GM23338 (cell line): ENCODE results near the gene TRAK1. TPM values are rescaled to one million over a fixed set of nuclear protein-coding genes. Genes with fewer than 3 reads are reported as not detected.

Experiments used
- ATAC-seq: fragments of 200-7000 bp; cut with Tn5 transposase; 3 replicates; pipeline ENCODE4 v1.9.1; 2020
- DNase-seq: peaks from one replicate; pipeline ENCODE4 v3.0.0-alpha.2; 2015; ENCODE audit warnings: low spot score
- H2AFZ ChIP-seq: fragments of 200-600 bp; sonication (generic); 2 replicates; pipeline ENCODE4 v1.8.0; 2016; ENCODE audit warnings: antibody characterized with exemption, mild to moderate bottlenecking, moderate library complexity
- H3F3A ChIP-seq: fragments of 200-600 bp; sonication (generic); replicated peaks from 2 replicates; pipeline ENCODE4 v1.8.0; 2017; ENCODE audit warnings: antibody characterized with exemption, mixed run types, low read depth
- H3K27ac ChIP-seq: fragments of 200-600 bp; sonication (generic); 2 replicates; pipeline ENCODE4 v1.6.1; 2016; ENCODE audit warnings: low read depth
- H3K27me3 ChIP-seq: fragments of 200-600 bp; sonication (generic); 2 replicates; pipeline ENCODE4 v1.8.0; 2016; ENCODE audit warnings: mild to moderate bottlenecking, mixed run types, moderate library complexity; ENCODE audit not compliant: insufficient read depth
- H3K36me3 ChIP-seq: fragments of 200-600 bp; sonication (generic); 2 replicates; pipeline ENCODE4 v1.8.0; 2016; ENCODE audit warnings: mild to moderate bottlenecking; ENCODE audit not compliant: insufficient read depth
- H3K4me1 ChIP-seq: fragments of 200-600 bp; sonication (generic); 2 replicates; pipeline ENCODE4 v1.8.0; 2016; ENCODE audit warnings: mild to moderate bottlenecking, moderate library complexity; ENCODE audit not compliant: insufficient read depth
- H3K4me2 ChIP-seq: fragments of 200-600 bp; sonication (generic); 2 replicates; pipeline ENCODE4 v1.7.1; 2017; ENCODE audit warnings: mixed run types
- H3K4me3 ChIP-seq: fragments of 200-600 bp; sonication (generic); 2 replicates; pipeline ENCODE4 v1.6.1; 2016; ENCODE audit warnings: mixed run types
- H3K79me2 ChIP-seq: fragments of 200-600 bp; sonication (generic); replicated peaks from 2 replicates; pipeline ENCODE4 v1.8.0; 2017; ENCODE audit warnings: mild to moderate bottlenecking; ENCODE audit not compliant: insufficient read depth
- H3K9me2 ChIP-seq: fragments of 200-600 bp; sonication (generic); 2 replicates; pipeline ENCODE4 v1.8.0; 2017; ENCODE audit not compliant: insufficient read depth
- H4K20me1 ChIP-seq: fragments of 200-600 bp; sonication (generic); replicated peaks from 2 replicates; pipeline ENCODE4 v1.8.0; 2017; ENCODE audit warnings: mild to moderate bottlenecking; ENCODE audit not compliant: insufficient read depth
- H3K27ac Mint-ChIP-seq: 2 replicates; pipeline ENCODE4 v1.8.0; 2020; ENCODE audit warnings: inconsistent platforms, mild to moderate bottlenecking, moderate library complexity, mixed read lengths
- H3K27me3 Mint-ChIP-seq: 3 replicates; pipeline ENCODE4 v1.8.0; 2022; ENCODE audit warnings: low read depth, mild to moderate bottlenecking, moderate library complexity, mixed read lengths, inconsistent platforms; ENCODE audit not compliant: insufficient read depth, poor library complexity
- H3K36me3 Mint-ChIP-seq: 3 replicates; pipeline ENCODE4 v1.8.0; 2021; ENCODE audit warnings: low read depth, mild to moderate bottlenecking, inconsistent platforms, moderate library complexity, mixed read lengths
- H3K4me1 Mint-ChIP-seq: 3 replicates; pipeline ENCODE4 v1.8.0; 2020; ENCODE audit warnings: mild to moderate bottlenecking, inconsistent platforms, mixed read lengths
- H3K4me3 Mint-ChIP-seq: 3 replicates; pipeline ENCODE4 v1.8.0; 2021; ENCODE audit warnings: moderate library complexity, mild to moderate bottlenecking, inconsistent platforms, mixed read lengths
- H3K9me3 Mint-ChIP-seq: 3 replicates; pipeline ENCODE4 v1.8.0; 2020; ENCODE audit warnings: moderate library complexity, mild to moderate bottlenecking, inconsistent platforms, mixed read lengths
- CREB1 ChIP-seq: fragments of 250-450 bp; sonication (Bioruptor Pico); IDR thresholded peaks from 2 replicates; pipeline ENCODE4 v1.5.0; 2020; ENCODE audit warnings: low read depth, mild to moderate bottlenecking, moderate library complexity
- CTCF ChIP-seq, 2 experiments: fragments of 200-600 bp in 1 of 2; sonication (generic) in 1 of 2; conservative IDR thresholded peaks; 2 replicates each; pipeline versions ENCODE4 v1.5.1 to v1.6.1; 2016 to 2017; ENCODE audit warnings: antibody characterized with exemption in 2 of 2, low read depth in 2 of 2, mild to moderate bottlenecking in 2 of 2, moderate library complexity in 1 of 2
- ETS1 ChIP-seq: IDR thresholded peaks from 2 replicates; pipeline ENCODE4 v1.6.1; 2016; ENCODE audit warnings: antibody characterized with exemption
- EZH2 ChIP-seq: fragments of 200-600 bp; sonication (generic); IDR thresholded peaks from one replicate; pipeline ENCODE4 v1.8.0; 2017; ENCODE audit warnings: antibody characterized with exemption, mild to moderate bottlenecking, low read depth; ENCODE audit not compliant: unreplicated experiment
- EZH2phosphoT487 ChIP-seq: fragments of 200-600 bp; sonication (generic); IDR thresholded peaks from one replicate; pipeline ENCODE4 v1.8.1; 2018; ENCODE audit warnings: antibody characterized with exemption; ENCODE audit not compliant: unreplicated experiment
- NANOG ChIP-seq: IDR thresholded peaks from 2 replicates; pipeline ENCODE4 v1.6.1; 2016; ENCODE audit warnings: antibody characterized with exemption, borderline replicate concordance
- POLR2AphosphoS5 ChIP-seq: IDR thresholded peaks from 2 replicates; pipeline ENCODE4 v1.6.1; 2016; ENCODE audit warnings: antibody characterized with exemption, low read depth
- REST ChIP-seq: IDR thresholded peaks from one replicate; pipeline ENCODE4 v1.6.1; 2018; ENCODE audit warnings: antibody characterized with exemption; ENCODE audit not compliant: unreplicated experiment
- STAT1 ChIP-seq: IDR thresholded peaks from one replicate; pipeline ENCODE4 v1.6.1; 2016; ENCODE audit warnings: antibody characterized with exemption; ENCODE audit not compliant: unreplicated experiment
- ZNF114 ChIP-seq: fragments of 250-450 bp; sonication (Bioruptor Pico); IDR thresholded peaks from 2 replicates; pipeline ENCODE4 v1.5.0; 2020; ENCODE audit warnings: mild to moderate bottlenecking, moderate library complexity
- ZNF331 ChIP-seq: fragments of 250-450 bp; sonication (Bioruptor Pico); IDR thresholded peaks from 2 replicates; pipeline ENCODE4 v1.5.0; 2020; ENCODE audit warnings: low read depth, mild to moderate bottlenecking, moderate library complexity
- polyA plus RNA-seq: library from polyadenylated mRNA; unstranded; fragments of >200 nt; fragmentation: Nextera tagmentation; extraction: Ambion mirVana; gene quantifications from 2 replicates; pipeline ENCODE4 v1.2.1, GENCODE V29; 2016
- total RNA-seq: library from RNA; depleted of rRNA; stranded (reverse); fragments of >200 nt; shearing (Covaris generic); gene quantifications from 2 replicates; pipeline ENCODE4 v1.2.3, GENCODE V29; 2014

The TRAK1 gene
- total and polyA plus RNA-seq, 2 experiments from 2014 or later, result 13.4 to 47.4 TPM

- TF ChIP-seq ETS1 (no peak), EZH2 (no peak), CREB1 (CRISPR knock-in tag) (no peak), REST (no peak), ZNF331 (CRISPR knock-in tag) (no peak), NANOG (no peak), STAT1 (no peak), ZNF114 (no peak)
These were observed 183.1 kb downstream of the TRAK1 start (continued) for GRCh38 chr3:42274266-42274665.

- peak; percentile 8 for DNase-seq
- Histone ChIP-seq H3K4me2 (no peak overlapping the region), H3K4me3 (no peak overlapping the region), H3K27ac (no peak overlapping the region), H3K9me2 (0 out of 2 replicates have a peak, but pooled peaks cover 9% of the 10 kb centered on the region), H3K79me2 (no peaks in the 10 kb centered on the region), H3K27me3 (no peaks in the 10 kb centered on the region), H4K20me1 (no peaks in the 10 kb centered on the region), H3K36me3 (no peaks in the 10 kb centered on the region), H2AFZ (no peak overlapping the region), H3F3A (no peaks in the 10 kb centered on the region), H3K4me1 (no peaks in the 10 kb centered on the region)
- no peak overlapping the region for H3K27ac Mint-ChIP-seq
- H3K36me3 Mint-ChIP-seq, result peaks cover 12% of the 10 kb centered on the region
- no peak overlapping the region for H3K4me3 Mint-ChIP-seq
- H3K27me3 Mint-ChIP-seq, result peaks cover 3% of the 10 kb centered on the region
- no peaks in the 10 kb centered on the region for H3K4me1 Mint-ChIP-seq
- H3K9me3 Mint-ChIP-seq, result peaks cover 25% of the 10 kb centered on the region
- no peak for ATAC-seq
- TF ChIP-seq STAT1, result no peak
- no peak for TF ChIP-seq EZH2
- no peak for TF ChIP-seq CTCF (conservative IDR thresholded peaks at IDR 0.05; ENCODE audit: low read depth in 2 of 2)
- no peak for TF ChIP-seq POLR2AphosphoS5
- TF ChIP-seq REST, result no peak
- no peak for TF ChIP-seq EZH2phosphoT487
- no peak for TF ChIP-seq ZNF331 (CRISPR knock-in tag)
- TF ChIP-seq ETS1, result no peak
- no peak for TF ChIP-seq ZNF114
These were observed 184.1 kb downstream of the TRAK1 start for GRCh38 chr3:42275217-42275616.
